Sigmoid colon (tissue), 3 donors: Measurements from ENCODE around the gene DNAH7.

Source experiments
- POLR2A ChIP-seq, 2 donors: fragments of 450-650 bp; IDR thresholded peaks; one replicate each; pipeline ENCODE4 v1.6.1; 2016; ENCODE audit warnings: antibody characterized with exemption in 2 of 2, mild to moderate bottlenecking in 2 of 2, moderate library complexity in 2 of 2
- TF ChIP-seq, protein P1 (sequence below), 4 experiments: fragments of 450-650 bp in 3 of 4; fragments of 200-600 bp in 1 of 4; IDR thresholded peaks; one replicate each; pipeline ENCODE4 v1.5.1; 2016 to 2019; ENCODE audit warnings: antibody characterized with exemption in 4 of 4, mild to moderate bottlenecking in 3 of 4, moderate library complexity in 2 of 4

DNA sequence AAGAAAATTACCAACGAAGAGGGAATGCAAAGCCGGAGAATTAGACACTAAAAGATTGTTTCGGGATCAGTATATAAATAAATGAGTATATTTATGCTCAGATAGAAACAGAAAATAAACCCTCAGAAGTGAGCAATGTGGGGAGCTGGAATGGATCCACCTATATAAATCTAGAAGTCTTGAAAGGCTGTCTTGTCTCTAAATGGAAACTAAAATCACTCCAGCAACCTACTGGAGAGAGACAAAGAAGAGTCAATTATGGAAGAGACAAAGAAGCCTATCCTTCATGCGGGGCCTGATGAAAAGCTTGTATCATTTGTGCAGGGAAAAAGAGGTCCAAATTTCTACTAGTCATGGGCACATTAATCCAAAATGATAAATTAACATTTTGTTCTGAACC, 158.1 kb downstream of the DNAH7 start:
- TF ChIP-seq POLR2A (IDR thresholded peaks at IDR 0.05) = no peak
- TF ChIP-seq, protein P1, sequence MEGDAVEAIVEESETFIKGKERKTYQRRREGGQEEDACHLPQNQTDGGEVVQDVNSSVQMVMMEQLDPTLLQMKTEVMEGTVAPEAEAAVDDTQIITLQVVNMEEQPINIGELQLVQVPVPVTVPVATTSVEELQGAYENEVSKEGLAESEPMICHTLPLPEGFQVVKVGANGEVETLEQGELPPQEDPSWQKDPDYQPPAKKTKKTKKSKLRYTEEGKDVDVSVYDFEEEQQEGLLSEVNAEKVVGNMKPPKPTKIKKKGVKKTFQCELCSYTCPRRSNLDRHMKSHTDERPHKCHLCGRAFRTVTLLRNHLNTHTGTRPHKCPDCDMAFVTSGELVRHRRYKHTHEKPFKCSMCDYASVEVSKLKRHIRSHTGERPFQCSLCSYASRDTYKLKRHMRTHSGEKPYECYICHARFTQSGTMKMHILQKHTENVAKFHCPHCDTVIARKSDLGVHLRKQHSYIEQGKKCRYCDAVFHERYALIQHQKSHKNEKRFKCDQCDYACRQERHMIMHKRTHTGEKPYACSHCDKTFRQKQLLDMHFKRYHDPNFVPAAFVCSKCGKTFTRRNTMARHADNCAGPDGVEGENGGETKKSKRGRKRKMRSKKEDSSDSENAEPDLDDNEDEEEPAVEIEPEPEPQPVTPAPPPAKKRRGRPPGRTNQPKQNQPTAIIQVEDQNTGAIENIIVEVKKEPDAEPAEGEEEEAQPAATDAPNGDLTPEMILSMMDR (IDR thresholded peaks at IDR 0.05) = no peak
